Right atrium auricular region (tissue), 2 donors: ENCODE results near the gene OR2T4. TPM values are rescaled to one million over a fixed set of nuclear protein-coding genes. Genes with fewer than 3 reads are reported as not detected.

Experiments
- DNase-seq: peaks from one replicate; pipeline ENCODE4 v3.0.0-alpha.2; 2019; ENCODE audit warnings: low spot score
- H3K27ac ChIP-seq, 2 donors: fragments of 200-600 bp; sonication (generic); 1 replicate in 1 of 2; 2 replicates in 1 of 2; pipeline ENCODE4 v1.5.1; 2016 to 2019
- H3K27me3 ChIP-seq, 2 donors: fragments of 200-600 bp; sonication (generic); one replicate each; pipeline versions ENCODE4 v1.5.1 to v1.6.0; 2017 to 2019
- H3K36me3 ChIP-seq: fragments of 200-600 bp; sonication (generic); one replicate; pipeline ENCODE4 v1.5.1; 2016
- H3K4me1 ChIP-seq, 2 donors: fragments of 200-600 bp; sonication (generic); one replicate each; pipeline versions ENCODE4 v1.5.1 to v1.6.0; 2017 to 2019
- H3K4me3 ChIP-seq, 2 donors: fragments of 200-600 bp; sonication (generic); 1 replicate in 1 of 2; 2 replicates in 1 of 2; pipeline ENCODE4 v1.5.1; 2017 to 2019; ENCODE audit warnings: mild to moderate bottlenecking in 1 of 2, moderate library complexity in 1 of 2
- H3K9me3 ChIP-seq, 2 donors: fragments of 200-600 bp; sonication (generic); one replicate each; pipeline ENCODE4 v1.5.1; 2019
- CTCF ChIP-seq, 2 donors: fragments of 200-600 bp; sonication (generic); IDR thresholded peaks; one replicate each; pipeline ENCODE4 v1.5.1; 2019; ENCODE audit warnings: antibody characterized with exemption in 2 of 2
- total RNA-seq, 2 donors: library from RNA; depleted of rRNA; stranded (reverse); fragments of >200 nt; gene quantifications; one replicate each; pipeline ENCODE4 v1.1.0, GENCODE V29; 2016

The OR2T4 gene
- total RNA-seq, 2 donors from 2014 or later: not detected

- no peak for TF ChIP-seq CTCF (IDR thresholded peaks at IDR 0.05)
- H3K27ac ChIP-seq: no peak overlapping the region
- no peak for DNase-seq
- H3K4me3 ChIP-seq: no peak overlapping the region
- no peaks in the 10 kb centered on the region for H3K27me3 ChIP-seq
- no peaks in the 10 kb centered on the region for H3K4me1 ChIP-seq
- peaks cover 0 to 18% of the 10 kb centered on the region in 2 donors for H3K9me3 ChIP-seq
- no peaks in the 10 kb centered on the region for H3K36me3 ChIP-seq
Measured at GRCh38 chr1:248366609-248367008, 5.1 kb downstream of the OR2T4 start.

- no peak for TF ChIP-seq CTCF (IDR thresholded peaks at IDR 0.05)
- Histone ChIP-seq H3K9me3 (no peaks in the 10 kb centered on the region), H3K27me3 (no peaks in the 10 kb centered on the region), H3K4me3 (no peak overlapping the region), H3K4me1 (no peaks in the 10 kb centered on the region), H3K27ac (no peak overlapping the region), H3K36me3 (no peaks in the 10 kb centered on the region)
- DNase-seq: no peak
Measured at GRCh38 chr1:248372394-248372793, 10.9 kb downstream of the OR2T4 start.

- no peak for DNase-seq
- Histone ChIP-seq H3K36me3 (no peaks in the 10 kb centered on the region), H3K27ac (no peak overlapping the region), H3K4me1 (no peaks in the 10 kb centered on the region), H3K4me3 (no peak overlapping the region), H3K9me3 (no peaks in the 10 kb centered on the region), H3K27me3 (no peaks in the 10 kb centered on the region)
- no peak for TF ChIP-seq CTCF (IDR thresholded peaks at IDR 0.05)
Measured at GRCh38 chr1:248373761-248374160, 12.3 kb downstream of the OR2T4 start.

GRCh38 chr1:248375446-248375845 lies 14.0 kb downstream of the OR2T4 start, which contains the start of gene OR2T6:
Gene OR2T6 (plus strand): TSS chr1:248375746. CDS start chr1:248387609, 11,863 bp downstream.
- Histone ChIP-seq H3K36me3 (no peaks in the 10 kb centered on the region), H3K9me3 (no peaks in the 10 kb centered on the region), H3K4me1 (no peaks in the 10 kb centered on the region), H3K27ac (no peak within 1 kb of the TSS), H3K27me3 (no peaks in the 10 kb centered on the region), H3K4me3 (no peak within 1 kb of the TSS)
- TF ChIP-seq CTCF (IDR thresholded peaks at IDR 0.05): no peak
- no peak for DNase-seq

- Histone ChIP-seq H3K4me1 (no peaks in the 10 kb centered on the region), H3K27ac (no peak overlapping the region), H3K36me3 (no peaks in the 10 kb centered on the region), H3K9me3 (no peaks in the 10 kb centered on the region), H3K27me3 (no peaks in the 10 kb centered on the region), H3K4me3 (no peak overlapping the region)
- no peak for DNase-seq
- TF ChIP-seq CTCF (IDR thresholded peaks at IDR 0.05): no peak
Measured at GRCh38 chr1:248376916-248377315, 15.5 kb downstream of the OR2T4 start.

GRCh38 chr1:248380854-248381253 lies 19.4 kb downstream of the OR2T4 start:
- H3K36me3 ChIP-seq: no peaks in the 10 kb centered on the region
- H3K9me3 ChIP-seq: no peaks in the 10 kb centered on the region
- H3K27me3 ChIP-seq: no peaks in the 10 kb centered on the region
- DNase-seq: no peak
- TF ChIP-seq CTCF (IDR thresholded peaks at IDR 0.05): no peak
- no peak overlapping the region for H3K4me3 ChIP-seq
- no peak overlapping the region for H3K27ac ChIP-seq
- H3K4me1 ChIP-seq: no peaks in the 10 kb centered on the region
